Mononuclear cell (primary cell): ENCODE data around the gene NGLY1. TPM values are rescaled to one million over a fixed set of nuclear protein-coding genes. Genes with fewer than 3 reads are reported as not detected.

Source experiments
- H3K27me3 ChIP-seq: 2 replicates; pipeline ENCODE4 v1.6.0; 2011; ENCODE audit warnings: low read length, control low read depth; ENCODE audit not compliant: insufficient read depth
- H3K4me1 ChIP-seq: 2 replicates; pipeline ENCODE4 v1.5.1; 2011; ENCODE audit warnings: mild to moderate bottlenecking, low read length, control low read depth; ENCODE audit not compliant: insufficient read depth
- H3K4me3 ChIP-seq: 2 replicates; pipeline ENCODE4 v1.5.1; 2011; ENCODE audit warnings: mild to moderate bottlenecking, low read length, moderate library complexity
- H3K9me3 ChIP-seq: 2 replicates; pipeline ENCODE4 v1.5.1; 2011; ENCODE audit warnings: low read depth, mild to moderate bottlenecking, control low read depth, low read length
- total RNA-seq: library from RNA; depleted of rRNA; stranded (reverse); fragments of >200 nt; gene quantifications from one replicate; pipeline ENCODE4 v1.2.3, GENCODE V29; 2012

NGLY1 gene
- 39.1 TPM for total RNA-seq

GRCh38 chr3:25782938-25783660 lies at the start of gene NGLY1:
TSS of gene NGLY1 (minus strand) at chr3:25783443. CDS start at chr3:25783390, 53 bp downstream.
- H3K27me3 ChIP-seq = no peaks in the 10 kb centered on the region
- H3K4me3 ChIP-seq = peak within 1 kb of the TSS; percentile 71
- H3K4me1 ChIP-seq = peaks cover 30% of the 10 kb centered on the region
- no peaks in the 10 kb centered on the region for H3K9me3 ChIP-seq

- H3K27me3 ChIP-seq = no peaks in the 10 kb centered on the region
- no peaks in the 10 kb centered on the region for H3K4me1 ChIP-seq
- H3K9me3 ChIP-seq = no peaks in the 10 kb centered on the region
- H3K4me3 ChIP-seq = no peak overlapping the region
These were observed 48.3 kb upstream of the NGLY1 start for GRCh38 chr3:25831578-25831977.

- Histone ChIP-seq H3K27me3 (no peaks in the 10 kb centered on the region), H3K4me3 (no peak overlapping the region), H3K9me3 (no peaks in the 10 kb centered on the region), H3K4me1 (no peaks in the 10 kb centered on the region)
These were observed 47.4 kb upstream of the NGLY1 start for GRCh38 chr3:25830373-25831280.

- H3K27me3 ChIP-seq = no peaks in the 10 kb centered on the region
- no peaks in the 10 kb centered on the region for H3K4me1 ChIP-seq
- no peaks in the 10 kb centered on the region for H3K9me3 ChIP-seq
- no peak overlapping the region for H3K4me3 ChIP-seq
These were observed 43.3 kb upstream of the NGLY1 start for GRCh38 chr3:25826510-25826909.

GRCh38 chr3:25823314-25823713 lies 40.1 kb upstream of the NGLY1 start:
- H3K4me3 ChIP-seq = no peak overlapping the region
- no peaks in the 10 kb centered on the region for H3K27me3 ChIP-seq
- H3K9me3 ChIP-seq = no peaks in the 10 kb centered on the region
- no peaks in the 10 kb centered on the region for H3K4me1 ChIP-seq

GRCh38 chr3:25821746-25822573 lies 38.7 kb upstream of the NGLY1 start:
- H3K4me1 ChIP-seq = no peaks in the 10 kb centered on the region
- H3K27me3 ChIP-seq = no peaks in the 10 kb centered on the region
- no peaks in the 10 kb centered on the region for H3K9me3 ChIP-seq
- no peak overlapping the region for H3K4me3 ChIP-seq

- no peaks in the 10 kb centered on the region for H3K27me3 ChIP-seq
- no peak overlapping the region for H3K4me3 ChIP-seq
- H3K9me3 ChIP-seq = no peaks in the 10 kb centered on the region
- H3K4me1 ChIP-seq = no peaks in the 10 kb centered on the region
These were observed 37.7 kb upstream of the NGLY1 start for GRCh38 chr3:25820816-25821486.

GRCh38 chr3:25820366-25820765 lies 37.1 kb upstream of the NGLY1 start:
- Histone ChIP-seq H3K4me1 (no peaks in the 10 kb centered on the region), H3K9me3 (no peaks in the 10 kb centered on the region), H3K4me3 (no peak overlapping the region), H3K27me3 (no peaks in the 10 kb centered on the region)

GRCh38 chr3:25818335-25818734 lies 35.1 kb upstream of the NGLY1 start:
- no peaks in the 10 kb centered on the region for H3K27me3 ChIP-seq
- H3K9me3 ChIP-seq = no peaks in the 10 kb centered on the region
- no peak overlapping the region for H3K4me3 ChIP-seq
- no peaks in the 10 kb centered on the region for H3K4me1 ChIP-seq

- Histone ChIP-seq H3K27me3 (no peaks in the 10 kb centered on the region), H3K4me3 (no peak overlapping the region), H3K4me1 (no peaks in the 10 kb centered on the region), H3K9me3 (no peaks in the 10 kb centered on the region)
These were observed 34.4 kb upstream of the NGLY1 start for GRCh38 chr3:25817638-25818037.

GRCh38 chr3:25817107-25817506 lies 33.9 kb upstream of the NGLY1 start:
- Histone ChIP-seq H3K4me1 (no peaks in the 10 kb centered on the region), H3K27me3 (no peaks in the 10 kb centered on the region), H3K9me3 (no peaks in the 10 kb centered on the region), H3K4me3 (no peak overlapping the region)

GRCh38 chr3:25812644-25813043 lies 29.4 kb upstream of the NGLY1 start:
- no peaks in the 10 kb centered on the region for H3K4me1 ChIP-seq
- H3K27me3 ChIP-seq = no peaks in the 10 kb centered on the region
- no peak overlapping the region for H3K4me3 ChIP-seq
- no peaks in the 10 kb centered on the region for H3K9me3 ChIP-seq

GRCh38 chr3:25804676-25805075 lies 21.4 kb upstream of the NGLY1 start:
- Histone ChIP-seq H3K4me1 (no peaks in the 10 kb centered on the region), H3K4me3 (no peak overlapping the region), H3K27me3 (no peaks in the 10 kb centered on the region), H3K9me3 (no peaks in the 10 kb centered on the region)

GRCh38 chr3:25803833-25804232 lies 20.6 kb upstream of the NGLY1 start:
- Histone ChIP-seq H3K9me3 (no peaks in the 10 kb centered on the region), H3K27me3 (no peaks in the 10 kb centered on the region), H3K4me1 (no peaks in the 10 kb centered on the region), H3K4me3 (no peak overlapping the region)
